ENCODE data around the gene ZFP36L1. TPM values are rescaled to one million over a fixed set of nuclear protein-coding genes. Genes with fewer than 3 reads are reported as not detected.

ZFP36L1 gene
- total RNA-seq, 6 experiments from 2014 or later, result 135 to 161 (median 144) TPM

DNA sequence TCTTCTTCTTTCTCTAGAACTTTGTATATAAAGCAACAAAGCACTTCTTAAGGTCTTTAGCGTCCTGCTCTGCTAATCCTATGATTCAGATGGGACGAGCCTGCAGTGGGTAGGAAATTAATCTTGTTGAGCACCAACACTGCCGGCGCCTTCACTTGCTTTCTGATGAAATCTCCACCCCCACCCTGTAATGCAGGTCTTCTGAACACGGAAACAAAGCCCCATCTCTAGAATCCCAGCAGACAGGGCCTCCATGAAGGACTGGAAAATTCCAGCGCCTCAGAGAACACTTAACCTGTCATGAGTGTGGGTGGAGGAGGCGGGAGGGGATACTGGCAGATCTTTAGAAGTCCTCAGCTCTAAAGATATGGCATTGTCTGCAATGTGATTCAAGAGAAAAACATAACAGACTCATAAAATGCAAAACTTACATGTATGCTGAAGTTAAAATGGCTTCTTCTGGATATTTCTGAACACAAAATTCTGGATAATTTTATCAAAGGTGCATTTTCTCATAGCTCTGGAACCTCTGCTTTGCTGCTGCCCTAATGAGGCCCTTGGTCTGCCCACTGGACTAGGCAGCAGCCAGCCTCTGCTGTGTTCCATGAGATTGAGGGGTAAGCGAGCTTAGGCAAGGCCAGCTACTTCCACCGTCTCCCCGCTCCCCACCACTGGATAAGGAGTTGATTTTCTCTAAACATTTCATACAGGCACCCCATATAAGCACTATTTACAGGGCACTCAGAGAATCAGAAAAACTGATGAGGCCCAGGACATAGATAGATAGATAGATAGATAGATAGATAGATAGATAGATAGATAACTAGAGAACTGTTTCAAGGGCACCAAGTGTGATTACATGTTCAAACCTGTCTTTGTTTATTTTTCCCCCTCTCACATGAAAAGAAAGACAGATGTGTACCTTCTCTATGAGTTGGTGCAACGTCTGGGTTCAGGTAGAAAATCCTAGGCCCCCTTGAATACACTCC lies 43.1 kb downstream of the ZFP36L1 start:
- no peaks in the 10 kb centered on the region for H3K9me3 Mint-ChIP-seq
- peaks cover 14% of the 10 kb centered on the region for H3K27me3 Mint-ChIP-seq (ENCODE audit: insufficient read depth)
- H3K4me3 Mint-ChIP-seq, result no peak overlapping the region
- TF ChIP-seq, protein P1, sequence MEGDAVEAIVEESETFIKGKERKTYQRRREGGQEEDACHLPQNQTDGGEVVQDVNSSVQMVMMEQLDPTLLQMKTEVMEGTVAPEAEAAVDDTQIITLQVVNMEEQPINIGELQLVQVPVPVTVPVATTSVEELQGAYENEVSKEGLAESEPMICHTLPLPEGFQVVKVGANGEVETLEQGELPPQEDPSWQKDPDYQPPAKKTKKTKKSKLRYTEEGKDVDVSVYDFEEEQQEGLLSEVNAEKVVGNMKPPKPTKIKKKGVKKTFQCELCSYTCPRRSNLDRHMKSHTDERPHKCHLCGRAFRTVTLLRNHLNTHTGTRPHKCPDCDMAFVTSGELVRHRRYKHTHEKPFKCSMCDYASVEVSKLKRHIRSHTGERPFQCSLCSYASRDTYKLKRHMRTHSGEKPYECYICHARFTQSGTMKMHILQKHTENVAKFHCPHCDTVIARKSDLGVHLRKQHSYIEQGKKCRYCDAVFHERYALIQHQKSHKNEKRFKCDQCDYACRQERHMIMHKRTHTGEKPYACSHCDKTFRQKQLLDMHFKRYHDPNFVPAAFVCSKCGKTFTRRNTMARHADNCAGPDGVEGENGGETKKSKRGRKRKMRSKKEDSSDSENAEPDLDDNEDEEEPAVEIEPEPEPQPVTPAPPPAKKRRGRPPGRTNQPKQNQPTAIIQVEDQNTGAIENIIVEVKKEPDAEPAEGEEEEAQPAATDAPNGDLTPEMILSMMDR (IDR thresholded peaks at IDR 0.05), result no peak
- no peaks in the 10 kb centered on the region for H3K36me3 Mint-ChIP-seq (ENCODE audit: low read depth)
- H3K4me1 Mint-ChIP-seq (ENCODE audit: low read depth), result peaks cover 5% of the 10 kb centered on the region; the same call in 1 of the 2 replicates
- no peak for DNase-seq
- H3K27ac Mint-ChIP-seq, result no peak overlapping the region

DNA sequence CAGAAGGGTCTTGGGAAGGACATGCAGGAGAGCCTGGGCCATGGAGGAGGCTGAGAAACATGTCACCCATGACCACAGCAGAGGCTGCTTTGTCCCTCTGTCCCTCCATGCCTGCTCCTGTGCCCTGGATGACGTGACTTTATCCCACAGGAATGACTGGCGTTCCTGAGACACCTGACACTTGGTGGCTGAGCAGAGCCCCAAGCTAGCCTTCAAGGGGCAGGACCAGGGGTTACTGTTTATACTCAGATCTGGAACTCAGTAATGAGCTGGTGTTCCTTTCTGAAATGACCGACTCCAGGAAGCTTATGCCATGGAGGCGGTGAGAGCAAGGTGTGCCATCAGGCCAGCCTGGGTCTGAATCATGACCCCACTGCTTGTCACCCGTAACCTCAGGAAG lies 44.2 kb downstream of the ZFP36L1 start:
- H3K4me1 Mint-ChIP-seq (ENCODE audit: low read depth), result peaks cover 4% of the 10 kb centered on the region; the same call in 1 of the 2 replicates
- H3K27ac Mint-ChIP-seq, result no peak overlapping the region
- TF ChIP-seq, protein P1 (IDR thresholded peaks at IDR 0.05), result no peak
- no peak overlapping the region for H3K4me3 Mint-ChIP-seq
- no peak for DNase-seq
- no peaks in the 10 kb centered on the region for H3K36me3 Mint-ChIP-seq (ENCODE audit: low read depth)
- no peaks in the 10 kb centered on the region for H3K9me3 Mint-ChIP-seq
- H3K27me3 Mint-ChIP-seq (ENCODE audit: insufficient read depth), result peaks cover 13% of the 10 kb centered on the region

DNA sequence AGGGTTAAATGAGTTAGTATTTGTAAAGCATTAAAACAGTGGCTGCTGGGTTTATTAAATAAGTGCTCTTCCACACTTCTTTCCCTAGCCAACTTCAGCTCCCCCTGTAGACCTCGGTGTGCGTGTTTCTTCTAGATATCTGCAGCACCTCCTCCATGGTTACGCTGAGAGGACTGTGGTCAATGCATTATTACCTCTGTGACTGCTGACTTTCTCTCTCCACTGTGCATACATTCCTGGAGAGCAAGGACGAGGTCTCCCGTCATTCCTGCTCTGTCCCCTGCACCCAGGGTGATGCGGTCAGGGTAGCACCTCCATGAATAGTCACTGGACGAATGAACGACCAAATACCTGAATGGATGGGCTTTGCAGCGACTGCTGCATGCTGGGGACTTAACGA lies 44.6 kb downstream of the ZFP36L1 start:
- Mint-ChIP-seq H3K36me3 (ENCODE audit: low read depth) (no peaks in the 10 kb centered on the region), H3K4me3 (no peak overlapping the region), H3K27me3 (ENCODE audit: insufficient read depth) (peaks cover 14% of the 10 kb centered on the region), H3K9me3 (no peaks in the 10 kb centered on the region), H3K4me1 (ENCODE audit: low read depth) (no peaks in the 10 kb centered on the region), H3K27ac (no peak overlapping the region)
- TF ChIP-seq, protein P1 (IDR thresholded peaks at IDR 0.05), result no peak
- no peak for DNase-seq

DNA sequence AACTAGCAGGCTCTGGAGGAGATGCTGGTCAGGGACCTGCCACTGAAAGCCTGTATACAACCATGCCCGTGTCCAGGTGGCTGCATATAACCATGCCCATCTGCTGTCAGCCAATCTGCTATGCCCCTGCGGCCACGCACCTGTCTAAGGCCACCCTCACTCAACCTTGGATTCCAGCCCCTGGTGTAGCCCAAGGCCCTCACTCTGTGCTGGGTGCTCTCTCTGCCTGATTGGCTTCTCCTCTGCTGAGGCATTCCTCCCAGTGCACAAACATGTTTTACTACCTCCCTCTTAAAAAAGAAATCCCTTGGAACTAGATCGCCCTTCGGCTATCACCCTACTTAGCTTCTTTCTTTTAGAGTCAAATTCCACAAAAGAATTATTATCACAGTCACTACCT lies 45.5 kb downstream of the ZFP36L1 start:
- TF ChIP-seq, protein P1 (IDR thresholded peaks at IDR 0.05), result no peak
- Mint-ChIP-seq H3K27me3 (ENCODE audit: insufficient read depth) (peaks cover 14% of the 10 kb centered on the region), H3K9me3 (no peaks in the 10 kb centered on the region), H3K4me3 (no peak overlapping the region), H3K36me3 (ENCODE audit: low read depth) (no peaks in the 10 kb centered on the region), H3K27ac (no peak overlapping the region), H3K4me1 (ENCODE audit: low read depth) (no peaks in the 10 kb centered on the region)
- DNase-seq, result no peak

DNA sequence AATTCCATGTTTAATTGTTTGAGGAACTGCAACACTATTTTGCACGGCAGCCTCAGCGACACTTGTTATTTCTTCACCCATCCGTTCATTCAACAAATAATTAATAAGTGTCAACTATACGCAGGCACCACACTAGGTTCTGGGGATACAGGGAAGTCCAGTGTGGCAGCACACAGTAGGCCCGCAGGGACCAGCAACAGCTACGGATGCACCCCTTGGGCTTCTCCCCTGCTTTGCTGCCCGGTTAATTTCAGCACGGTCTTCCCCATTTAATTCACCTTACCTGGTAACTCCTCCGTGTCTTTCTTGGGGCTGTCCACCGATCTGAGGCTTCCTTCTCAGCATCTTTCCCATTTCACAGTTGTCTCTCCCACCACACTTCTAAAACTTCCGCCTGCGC lies 48.3 kb downstream of the ZFP36L1 start:
- Mint-ChIP-seq H3K4me3 (no peak overlapping the region), H3K27ac (no peak overlapping the region), H3K9me3 (no peaks in the 10 kb centered on the region; the same call in 1 of the 2 replicates), H3K27me3 (ENCODE audit: insufficient read depth) (peaks cover 14% of the 10 kb centered on the region), H3K36me3 (ENCODE audit: low read depth) (no peaks in the 10 kb centered on the region), H3K4me1 (ENCODE audit: low read depth) (peaks cover 8% of the 10 kb centered on the region)
- TF ChIP-seq, protein P1 (IDR thresholded peaks at IDR 0.05), result no peak
- no peak for DNase-seq

All from HFFc6 (cell line).